IMR-90 (cell line): ENCODE measurements around the gene SPAG16. TPM values are rescaled to one million over a fixed set of nuclear protein-coding genes. Genes with fewer than 3 reads are reported as not detected.

Experiments
- ATAC-seq: fragments of 200-7000 bp; cut with Tn5 transposase; 2 replicates; pipeline ENCODE4 v1.9.1; 2020; ENCODE audit warnings: low read depth, mild to moderate bottlenecking, moderate library complexity
- BruUV-seq: library from RNA; stranded (reverse); fragments of 400-500 nt; replicated peaks from 2 replicates; lab custom pipeline; 2021; lab: Mats Ljungman, UMichigan
- CTCF ChIA-PET: fragments of 300-600 bp; formaldehyde crosslinking; extraction: SDS; loops from one replicate; lab custom pipeline; 2021; ENCODE audit warnings: antibody characterized with exemption; lab: Yijun Ruan, JAX
- POLR2A ChIA-PET: fragments of 300-600 bp; sonication (Branson Sonifier 250); formaldehyde crosslinking; loops from one replicate; lab custom pipeline; 2022; ENCODE audit warnings: antibody characterized with exemption; ENCODE audit not compliant: unreplicated experiment; lab: Charles Lee
- DNase-seq: peaks from one replicate; pipeline ENCODE4 v3.0.0; 2013
- H2AFZ ChIP-seq: replicated peaks from 2 replicates; pipeline ENCODE3; 2013; ENCODE audit warnings: low read length, mild to moderate bottlenecking; ENCODE audit not compliant: poor library complexity
- H2AK5ac ChIP-seq: 2 replicates; pipeline ENCODE4 v1.6.1; 2013; ENCODE audit warnings: low read depth, low read length, inconsistent platforms
- H2AK9ac ChIP-seq: replicated peaks from 2 replicates; pipeline ENCODE3; 2013; ENCODE audit warnings: mild to moderate bottlenecking, low read depth, low read length, moderate library complexity; ENCODE audit not compliant: poor library complexity
- H2BK120ac ChIP-seq: 2 replicates; pipeline ENCODE4 v1.6.1; 2013; ENCODE audit warnings: low read depth, low read length, inconsistent platforms
- H2BK15ac ChIP-seq: 3 replicates; pipeline ENCODE4 v1.6.1; 2013; ENCODE audit warnings: low read depth, low read length, inconsistent platforms
- H2BK20ac ChIP-seq: 2 replicates; pipeline ENCODE4 v1.6.1; 2013; ENCODE audit warnings: low read depth, mild to moderate bottlenecking, inconsistent platforms, low read length, moderate library complexity
- H2BK5ac ChIP-seq: 2 replicates; pipeline ENCODE4 v1.6.1; 2013; ENCODE audit warnings: mild to moderate bottlenecking, low read depth, low read length, inconsistent platforms; ENCODE audit not compliant: poor library complexity, severe bottlenecking
- H3K14ac ChIP-seq: replicated peaks from 2 replicates; pipeline ENCODE4 v1.6.1; 2013; ENCODE audit warnings: low read depth, low read length, inconsistent platforms
- H3K18ac ChIP-seq: 2 replicates; pipeline ENCODE4 v1.6.1; 2013; ENCODE audit warnings: low read depth, low read length, control low read depth
- H3K23ac ChIP-seq: 2 replicates; pipeline ENCODE4 v1.6.1; 2013; ENCODE audit warnings: low read depth, low read length, inconsistent platforms
- H3K27ac ChIP-seq: 2 replicates; pipeline ENCODE4 v1.5.1; 2013; ENCODE audit warnings: mild to moderate bottlenecking, control low read depth, low read length; ENCODE audit not compliant: insufficient read depth
- H3K27me3 ChIP-seq: 2 replicates; pipeline ENCODE4 v1.6.1; 2013; ENCODE audit warnings: low read length; ENCODE audit not compliant: control insufficient read depth, insufficient read depth
- H3K36me3 ChIP-seq: 2 replicates; pipeline ENCODE4 v1.6.1; 2013; ENCODE audit warnings: low read length, mixed read lengths; ENCODE audit not compliant: control insufficient read depth, insufficient read depth
- H3K4ac ChIP-seq: 2 replicates; pipeline ENCODE4 v1.6.1; 2013; ENCODE audit warnings: low read depth, low read length, inconsistent platforms
- H3K4me1 ChIP-seq: 2 replicates; pipeline ENCODE4 v1.6.1; 2013; ENCODE audit warnings: low read length, mixed read lengths; ENCODE audit not compliant: control insufficient read depth, insufficient read depth
- H3K4me2 ChIP-seq: 2 replicates; pipeline ENCODE4 v1.6.1; 2013; ENCODE audit warnings: low read depth, mild to moderate bottlenecking, control low read depth, low read length, moderate library complexity
- H3K4me3 ChIP-seq: 2 replicates; pipeline ENCODE4 v1.5.1; 2013; ENCODE audit warnings: low read depth, mild to moderate bottlenecking, control low read depth, low read length, moderate library complexity; ENCODE audit not compliant: insufficient read depth
- H3K56ac ChIP-seq: 2 replicates; pipeline ENCODE4 v1.6.1; 2013; ENCODE audit warnings: low read length, inconsistent platforms; ENCODE audit not compliant: insufficient read depth; ENCODE audit errors: extremely low read depth
- H3K79me1 ChIP-seq, 2 experiments: 2 replicates each; pipeline ENCODE4 v1.6.1; 2013; ENCODE audit warnings: low read length in 2 of 2, inconsistent platforms in 1 of 2, low read depth in 1 of 2
- H3K9ac ChIP-seq: 2 replicates; pipeline ENCODE4 v1.6.1; 2013; ENCODE audit warnings: low read depth, low read length, control low read depth
- H3K9me1 ChIP-seq: 2 replicates; pipeline ENCODE4 v1.6.1; 2013; ENCODE audit warnings: low read length, inconsistent platforms; ENCODE audit not compliant: insufficient read depth
- H3K9me3 ChIP-seq: 2 replicates; pipeline ENCODE4 v1.6.1; 2013; ENCODE audit warnings: low read length; ENCODE audit not compliant: control insufficient read depth, insufficient read depth
- H4K20me1 ChIP-seq: 2 replicates; pipeline ENCODE4 v1.6.1; 2013; ENCODE audit warnings: low read length, inconsistent platforms; ENCODE audit not compliant: insufficient read depth
- H4K5ac ChIP-seq: 2 replicates; pipeline ENCODE4 v1.6.1; 2013; ENCODE audit warnings: mild to moderate bottlenecking, low read depth, low read length, control low read depth
- H4K8ac ChIP-seq, 2 experiments: 2 replicates each; pipeline ENCODE4 v1.6.1; 2013; ENCODE audit warnings: low read depth in 2 of 2, low read length in 2 of 2, control low read depth in 1 of 2, inconsistent platforms in 1 of 2
- H4K91ac ChIP-seq: 2 replicates; pipeline ENCODE4 v1.6.1; 2013; ENCODE audit warnings: low read depth, low read length, inconsistent platforms; ENCODE audit not compliant: insufficient read depth
- BHLHE40 ChIP-seq: fragments of 150-350 bp; IDR thresholded peaks from 2 replicates; pipeline ENCODE4 v1.6.1; 2016; ENCODE audit warnings: mild to moderate bottlenecking, low read depth, low read length
- CEBPB ChIP-seq: IDR thresholded peaks from 2 replicates; pipeline ENCODE4 v1.6.1; 2012; ENCODE audit warnings: low read depth, low read length, improper control_type of control experiment
- FOS ChIP-seq: fragments of 150-350 bp; IDR thresholded peaks from 2 replicates; pipeline ENCODE4 v1.6.1; 2016; ENCODE audit warnings: low read depth, low read length
- MAFK ChIP-seq: IDR thresholded peaks from 2 replicates; pipeline ENCODE4 v1.6.1; 2012; ENCODE audit warnings: low read depth, low read length, improper control_type of control experiment
- MAZ ChIP-seq: IDR thresholded peaks from 2 replicates; pipeline ENCODE4 v1.6.1; 2012; ENCODE audit warnings: low read depth, mild to moderate bottlenecking, low read length, improper control_type of control experiment, moderate library complexity, borderline replicate concordance
- MXI1 ChIP-seq: IDR thresholded peaks from 2 replicates; pipeline ENCODE4 v1.6.1; 2012; ENCODE audit warnings: low read depth, mild to moderate bottlenecking, low read length, moderate library complexity, borderline replicate concordance
- NFE2L2 ChIP-seq: fragments of 150-350 bp; IDR thresholded peaks from 2 replicates; pipeline ENCODE4 v1.6.1; 2016; ENCODE audit warnings: low read depth, mild to moderate bottlenecking, low read length
- POLR2A ChIP-seq: IDR thresholded peaks from 2 replicates; pipeline ENCODE4 v1.6.1; 2012; ENCODE audit warnings: mild to moderate bottlenecking, low read depth, low read length
- RAD21 ChIP-seq: IDR thresholded peaks from 2 replicates; pipeline ENCODE4 v1.6.1; 2012; ENCODE audit warnings: low read length, improper control_type of control experiment
- RCOR1 ChIP-seq: IDR thresholded peaks from 2 replicates; pipeline ENCODE4 v1.6.1; 2012; ENCODE audit warnings: mild to moderate bottlenecking, low read length, improper control_type of control experiment; ENCODE audit not compliant: insufficient replicate concordance
- RFX5 ChIP-seq: IDR thresholded peaks from 2 replicates; pipeline ENCODE4 v1.8.0; 2012; ENCODE audit warnings: low read depth, mild to moderate bottlenecking, low read length, moderate library complexity
- SMC3 ChIP-seq: fragments of 150-350 bp; IDR thresholded peaks from 2 replicates; pipeline ENCODE4 v1.6.1; 2016; ENCODE audit warnings: low read depth, mild to moderate bottlenecking, antibody characterized with exemption, low read length, moderate library complexity
- USF2 ChIP-seq: fragments of 150-350 bp; IDR thresholded peaks from 2 replicates; pipeline ENCODE4 v1.6.1; 2017; ENCODE audit warnings: mild to moderate bottlenecking, antibody characterized with exemption, low read length, low read depth
- WGBS, 2 experiments: methylation state at CpG; one replicate each; pipeline versions ENCODE4 v1.1.5 to v1.1.7; 2013; ENCODE audit warnings: missing lambda C conversion rate in 2 of 2; ENCODE audit not compliant: insufficient read length in 1 of 2; ENCODE audit errors: extremely low coverage in 2 of 2; 5-methylcytosine and 5-hydroxymethylcytosine counted together
- dilution Hi-C: fragments of 300-500 bp; cut with HindIII; formaldehyde crosslinking; loops from one replicate; pipeline ENCODE4 v1.14.3; 2018; ENCODE audit warnings: low sequenced_read_pairs; ENCODE audit not compliant: unreplicated experiment
- in situ Hi-C: fragments of 300-500 bp; cut with MboI; formaldehyde crosslinking; loops from 3 replicates; pipeline ENCODE4 v1.14.3; 2019; ENCODE audit warnings: low sequenced_read_pairs, inconsistent platforms, mixed read lengths
- intact Hi-C: fragments of 100-400 bp; cut with micrococcal nuclease; formaldehyde crosslinking; loops from 2 replicates; pipeline ENCODE4 v1.10.0; 2022
- polyA plus RNA-seq, 3 experiments: library from polyadenylated mRNA; depleted of rRNA; stranded (reverse); fragments of >200 nt; gene quantifications; 2 replicates each; pipeline ENCODE4 v1.2.3, GENCODE V29; 2012; ENCODE audit warnings: low replicate concordance in 1 of 3
- total RNA-seq: library from RNA; depleted of rRNA; stranded (reverse); fragments of >200 nt; gene quantifications from 2 replicates; pipeline ENCODE4 v1.2.3, GENCODE V29; 2012
- TF ChIP-seq, protein P1 (sequence below): conservative IDR thresholded peaks from 2 replicates; pipeline ENCODE4 v1.5.1; 2012; ENCODE audit warnings: mild to moderate bottlenecking, low read depth, low read length, improper control_type of control experiment

SPAG16 gene
- total and polyA plus RNA-seq, 2 of the 4 experiments (the other 2 are of a cell fraction): 7.3 to 13.5 TPM

- peak overlapping the region; percentile 98 for H3K27ac ChIP-seq
- peak overlapping the region; percentile 25; the same call in 1 of the 2 replicates for H3K23ac ChIP-seq
- H3K4me2 ChIP-seq: peak overlapping the region; percentile 72; the same call in 1 of the 2 replicates
- no peak for ATAC-seq
- H3K36me3 ChIP-seq: no peaks in the 10 kb centered on the region
- no CpG with 5 or more reads among the region's 2 CpGs for WGBS, 2 experiments
- POLR2A ChIA-PET: no interaction called here
- no peak overlapping the region for H2AK9ac ChIP-seq
- peak overlapping the region; percentile 77 for H3K9ac ChIP-seq
- peak overlapping the region; percentile 63; the same call in 1 of the 3 replicates for H2BK15ac ChIP-seq
- no peaks in the 10 kb centered on the region for H4K20me1 ChIP-seq
- peak overlapping the region; percentile 100 for H3K18ac ChIP-seq
- in situ Hi-C loops: no loop called here
- H2BK120ac ChIP-seq: peak overlapping the region; percentile 77
- peak overlapping the region; percentile 78 for H2BK20ac ChIP-seq
- peak overlapping the region; percentile 45 for H3K14ac ChIP-seq
- BruUV-seq: TSS peak; percentile 70
- H3K27me3 ChIP-seq: no peaks in the 10 kb centered on the region
- no peak for TF ChIP-seq FOS
- no peak for TF ChIP-seq SMC3
- TF ChIP-seq RAD21: no peak
- no peak for TF ChIP-seq RFX5
- no peak for TF ChIP-seq MAFK
- no peak for TF ChIP-seq NFE2L2
- no peak for TF ChIP-seq BHLHE40
- TF ChIP-seq USF2: no peak
- TF ChIP-seq MXI1: no peak
- TF ChIP-seq MAZ: no peak
- TF ChIP-seq POLR2A: no peak
- TF ChIP-seq CEBPB: no peak
- TF ChIP-seq RCOR1: no peak
- TF ChIP-seq, protein P1, sequence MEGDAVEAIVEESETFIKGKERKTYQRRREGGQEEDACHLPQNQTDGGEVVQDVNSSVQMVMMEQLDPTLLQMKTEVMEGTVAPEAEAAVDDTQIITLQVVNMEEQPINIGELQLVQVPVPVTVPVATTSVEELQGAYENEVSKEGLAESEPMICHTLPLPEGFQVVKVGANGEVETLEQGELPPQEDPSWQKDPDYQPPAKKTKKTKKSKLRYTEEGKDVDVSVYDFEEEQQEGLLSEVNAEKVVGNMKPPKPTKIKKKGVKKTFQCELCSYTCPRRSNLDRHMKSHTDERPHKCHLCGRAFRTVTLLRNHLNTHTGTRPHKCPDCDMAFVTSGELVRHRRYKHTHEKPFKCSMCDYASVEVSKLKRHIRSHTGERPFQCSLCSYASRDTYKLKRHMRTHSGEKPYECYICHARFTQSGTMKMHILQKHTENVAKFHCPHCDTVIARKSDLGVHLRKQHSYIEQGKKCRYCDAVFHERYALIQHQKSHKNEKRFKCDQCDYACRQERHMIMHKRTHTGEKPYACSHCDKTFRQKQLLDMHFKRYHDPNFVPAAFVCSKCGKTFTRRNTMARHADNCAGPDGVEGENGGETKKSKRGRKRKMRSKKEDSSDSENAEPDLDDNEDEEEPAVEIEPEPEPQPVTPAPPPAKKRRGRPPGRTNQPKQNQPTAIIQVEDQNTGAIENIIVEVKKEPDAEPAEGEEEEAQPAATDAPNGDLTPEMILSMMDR: no peak
- CTCF ChIA-PET: no interaction called here
- no peaks in the 10 kb centered on the region for H3K79me1 ChIP-seq
- DNase-seq: no peak
- H2AK5ac ChIP-seq: peak overlapping the region; percentile 31; the same call in 1 of the 2 replicates
- H2BK5ac ChIP-seq: peak overlapping the region; percentile 86
- no peaks in the 10 kb centered on the region for H3K9me3 ChIP-seq
- dilution Hi-C loops: no loop called here
- peak overlapping the region; percentile 98 for H4K5ac ChIP-seq
- intact Hi-C loops: loop anchor here (2.0 to 5.0 kb wide), 5 partner anchors 49 to 551 kb away; no protein-coding TSS in a partner anchor
- peak overlapping the region; percentile 86 for H4K91ac ChIP-seq
- no peak overlapping the region for H2AFZ ChIP-seq
- no peaks in the 10 kb centered on the region for H3K9me1 ChIP-seq
- H3K4me3 ChIP-seq: no peak overlapping the region
- H3K4ac ChIP-seq: peak overlapping the region; percentile 75
- H4K8ac ChIP-seq: peak overlapping the region; percentile 75 to 96
- H3K56ac ChIP-seq: peak overlapping the region; percentile 53; the same call in 1 of the 2 replicates
- H3K4me1 ChIP-seq: peaks cover 8% of the 10 kb centered on the region
These were observed 46.5 kb upstream of the SPAG16 start for GRCh38 chr2:213237787-213238186.
